C4-2B (cell line): ENCODE results near the gene COL6A2.

Experiments
- ZFX ChIP-seq: fragments of 450-650 bp; IDR thresholded peaks from 2 replicates; pipeline ENCODE4 v1.6.1; 2017
- TF ChIP-seq, protein P1 (sequence below): fragments of 450-650 bp; conservative IDR thresholded peaks from 2 replicates; pipeline ENCODE4 v1.5.1; 2017; ENCODE audit warnings: mild to moderate bottlenecking

DNA sequence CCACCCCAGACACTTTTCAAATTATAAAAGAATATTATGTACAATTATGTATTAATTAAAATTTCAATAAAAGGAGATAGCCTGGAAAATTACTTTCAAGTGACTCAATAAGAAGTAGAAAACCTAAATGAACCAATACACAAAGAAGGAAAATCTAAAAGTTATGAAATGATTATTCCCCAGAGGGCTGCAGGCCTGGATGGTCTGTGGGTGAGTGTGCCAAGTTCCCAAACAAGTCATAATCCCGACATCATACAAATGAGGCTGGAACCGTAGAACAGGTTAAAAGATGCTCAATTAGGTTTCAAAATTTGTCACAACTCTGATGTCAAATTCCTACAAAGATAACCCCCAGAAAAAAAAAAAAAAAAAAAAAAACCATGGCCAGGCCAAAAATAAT lies 73.7 kb downstream of the COL6A2 start:
- TF ChIP-seq, protein P1, sequence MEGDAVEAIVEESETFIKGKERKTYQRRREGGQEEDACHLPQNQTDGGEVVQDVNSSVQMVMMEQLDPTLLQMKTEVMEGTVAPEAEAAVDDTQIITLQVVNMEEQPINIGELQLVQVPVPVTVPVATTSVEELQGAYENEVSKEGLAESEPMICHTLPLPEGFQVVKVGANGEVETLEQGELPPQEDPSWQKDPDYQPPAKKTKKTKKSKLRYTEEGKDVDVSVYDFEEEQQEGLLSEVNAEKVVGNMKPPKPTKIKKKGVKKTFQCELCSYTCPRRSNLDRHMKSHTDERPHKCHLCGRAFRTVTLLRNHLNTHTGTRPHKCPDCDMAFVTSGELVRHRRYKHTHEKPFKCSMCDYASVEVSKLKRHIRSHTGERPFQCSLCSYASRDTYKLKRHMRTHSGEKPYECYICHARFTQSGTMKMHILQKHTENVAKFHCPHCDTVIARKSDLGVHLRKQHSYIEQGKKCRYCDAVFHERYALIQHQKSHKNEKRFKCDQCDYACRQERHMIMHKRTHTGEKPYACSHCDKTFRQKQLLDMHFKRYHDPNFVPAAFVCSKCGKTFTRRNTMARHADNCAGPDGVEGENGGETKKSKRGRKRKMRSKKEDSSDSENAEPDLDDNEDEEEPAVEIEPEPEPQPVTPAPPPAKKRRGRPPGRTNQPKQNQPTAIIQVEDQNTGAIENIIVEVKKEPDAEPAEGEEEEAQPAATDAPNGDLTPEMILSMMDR = no peak
- TF ChIP-seq ZFX = no peak
